AG10803 (cell line): ENCODE results near the gene SATB1.

Experiments
- DNase-seq: peaks from one replicate; pipeline ENCODE4 v3.0.0; 2010; ENCODE audit warnings: low read depth
- H3K4me3 ChIP-seq: 2 replicates; pipeline ENCODE4 v1.5.1; 2011; ENCODE audit warnings: mild to moderate bottlenecking, low read length, control low read depth
- CTCF ChIP-seq: conservative IDR thresholded peaks from 2 replicates; pipeline ENCODE4 v1.5.1; 2011; ENCODE audit warnings: mild to moderate bottlenecking, low read length, control low read depth, inconsistent platforms

SATB1 gene

GRCh38 chr3:18378218-18378617 lies 46.9 kb downstream of the SATB1 start:
- no peak for DNase-seq
- no peak for TF ChIP-seq CTCF
- no peak overlapping the region for H3K4me3 ChIP-seq

DNA sequence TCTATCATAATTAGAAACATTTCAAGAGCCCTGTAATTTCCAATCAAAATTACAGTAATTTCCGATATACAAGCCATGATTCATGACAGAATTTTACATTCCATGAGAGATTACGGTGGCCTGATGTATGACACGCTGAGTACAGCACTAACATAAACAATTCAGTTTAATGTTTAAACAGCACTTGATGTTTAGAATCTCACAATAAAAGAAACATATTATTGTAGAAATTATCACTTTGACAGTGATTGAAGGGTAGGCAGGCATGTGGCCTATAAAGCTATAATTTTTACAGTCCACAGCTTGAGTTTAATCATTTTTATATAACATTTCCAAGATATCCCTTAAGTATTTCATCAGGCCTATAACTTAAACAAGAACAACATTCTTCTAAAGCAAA lies 48.5 kb downstream of the SATB1 start:
- TF ChIP-seq CTCF: no peak
- no peak overlapping the region for H3K4me3 ChIP-seq
- DNase-seq: no peak

GRCh38 chr3:18372786-18373405 lies 52.2 kb downstream of the SATB1 start:
- DNase-seq: no peak
- H3K4me3 ChIP-seq: no peak overlapping the region
- TF ChIP-seq CTCF: no peak

GRCh38 chr3:18370672-18371071 lies 54.5 kb downstream of the SATB1 start:
- no peak for DNase-seq
- no peak for TF ChIP-seq CTCF
- H3K4me3 ChIP-seq: no peak overlapping the region

DNA sequence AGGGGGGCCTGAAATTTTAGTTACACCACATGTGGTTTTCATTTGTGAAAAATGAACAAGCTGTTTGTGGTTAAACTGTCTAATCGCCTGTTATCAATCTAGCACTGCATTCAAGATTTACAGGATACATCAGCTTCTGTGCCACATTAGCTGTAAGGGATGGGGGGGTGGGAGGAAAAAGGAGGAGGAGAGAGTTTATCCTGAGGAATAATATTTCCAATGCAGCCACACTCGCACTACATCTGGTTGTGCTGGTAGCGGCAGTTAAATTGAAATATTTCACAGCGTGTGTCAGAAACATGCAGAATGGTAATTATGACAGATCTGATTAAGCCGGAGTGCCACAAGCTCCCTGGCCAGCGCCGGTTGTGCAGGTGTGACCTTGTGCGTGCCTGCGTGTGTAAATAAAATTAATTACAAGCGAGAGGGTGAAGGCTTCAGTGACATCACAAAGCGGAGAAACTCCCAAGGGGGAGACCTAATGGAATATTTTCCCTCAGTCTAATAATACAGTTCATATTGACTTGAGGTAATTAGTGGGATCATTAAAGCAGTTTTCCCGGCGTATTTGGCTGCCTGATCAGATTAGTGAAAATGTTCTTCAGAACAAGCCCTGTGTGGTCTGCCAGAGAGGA lies 55.5 kb downstream of the SATB1 start:
- no peak overlapping the region for H3K4me3 ChIP-seq
- DNase-seq: no peak

DNA sequence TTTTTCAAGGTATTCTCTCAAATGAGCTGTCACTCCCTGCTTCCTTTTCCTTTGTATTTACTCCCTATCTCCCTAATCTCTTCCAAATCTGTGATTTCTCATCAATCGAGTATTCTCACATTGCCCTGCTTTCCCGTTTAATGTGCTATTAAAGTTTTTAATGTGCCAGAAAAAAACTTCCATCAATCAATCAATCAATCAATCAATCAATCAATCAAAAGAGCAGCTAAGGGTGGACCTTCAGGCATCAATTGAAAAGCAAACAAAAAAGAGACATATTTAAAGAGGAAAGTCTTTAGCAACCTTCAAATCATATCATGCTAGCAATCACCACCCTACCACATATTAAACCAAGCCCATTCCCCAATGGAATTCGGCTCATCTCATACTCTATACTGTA lies 58.9 kb downstream of the SATB1 start:
- H3K4me3 ChIP-seq: no peak overlapping the region
- DNase-seq: no peak
- no peak for TF ChIP-seq CTCF

More for the DNA sequence above, 55.5 kb downstream of the SATB1 start:
- TF ChIP-seq CTCF: no peak

DNA sequence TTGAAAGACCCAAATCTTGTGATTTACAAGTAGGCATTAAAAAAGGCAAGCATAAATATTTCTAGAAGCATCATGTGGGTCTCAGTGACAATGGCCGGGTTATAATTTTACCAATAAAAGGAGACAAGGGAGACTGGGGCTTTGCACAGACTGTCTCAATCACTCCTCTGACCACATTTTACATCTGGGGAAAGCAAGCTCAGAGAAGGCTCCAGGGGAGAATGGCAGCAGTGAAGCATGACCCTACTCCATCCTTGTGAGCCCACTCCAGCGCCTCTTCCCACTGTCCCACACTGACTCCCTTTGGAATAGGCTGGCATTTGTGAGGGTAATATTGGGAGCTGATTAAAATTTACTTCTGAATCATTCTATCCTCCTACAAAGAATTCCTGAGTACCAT lies 61.8 kb downstream of the SATB1 start:
- H3K4me3 ChIP-seq: no peak overlapping the region
- no peak for DNase-seq
- no peak for TF ChIP-seq CTCF
